ENCODE data around the gene LRRC37A. TPM values are rescaled to one million over a fixed set of nuclear protein-coding genes. Genes with fewer than 3 reads are reported as not detected.
"Not testable (repeated sequence)": the region's sequence is repeated elsewhere in the genome, so short reads cannot be mapped to it uniquely, and the experiment has no call there.

LRRC37A gene
- total RNA-seq, 1 experiment from 2014 or later: 0.34 TPM

GRCh38 chr17:46287587-46287986 lies 7.3 kb upstream of the LRRC37A start:
- DNase-seq (ENCODE audit: low read depth): not testable (repeated sequence)

GRCh38 chr17:46290906-46291546 lies 3.9 kb upstream of the LRRC37A start:
- DNase-seq (ENCODE audit: low read depth): not testable (repeated sequence)

GRCh38 chr17:46291618-46292017 lies 3.3 kb upstream of the LRRC37A start:
- DNase-seq (ENCODE audit: low read depth): not testable (repeated sequence)

GRCh38 chr17:46341220-46341619 lies 46.3 kb downstream of the LRRC37A start:
- DNase-seq (ENCODE audit: low read depth): not testable (repeated sequence)

GRCh38 chr17:46342131-46342530 lies 47.2 kb downstream of the LRRC37A start:
- DNase-seq (ENCODE audit: low read depth): not testable (repeated sequence)

- DNase-seq (ENCODE audit: low read depth): not testable (repeated sequence)
Observed at GRCh38 chr17:46348345-46348744, 53.4 kb downstream of the LRRC37A start.

GRCh38 chr17:46349060-46349459 lies 54.1 kb downstream of the LRRC37A start:
- not testable (repeated sequence) for DNase-seq (ENCODE audit: low read depth)

GRCh38 chr17:46353856-46354255 lies 58.9 kb downstream of the LRRC37A start:
- not testable (repeated sequence) for DNase-seq (ENCODE audit: low read depth)

GRCh38 chr17:46361145-46361735 lies 66.3 kb downstream of the LRRC37A start:
- not testable (repeated sequence) for DNase-seq (ENCODE audit: low read depth)

- DNase-seq (ENCODE audit: low read depth): not testable (repeated sequence)
Observed at GRCh38 chr17:46361755-46362154, 66.8 kb downstream of the LRRC37A start, which contains the start of gene ARL17B. Gene ARL17B, minus strand, starts transcription at chr17:46361766. Its CDS starts 3,369 bp downstream, at chr17:46358397.

GRCh38 chr17:46367520-46367919 lies 72.6 kb downstream of the LRRC37A start:
- DNase-seq (ENCODE audit: low read depth): not testable (repeated sequence)

GRCh38 chr17:46372236-46373229 lies 77.6 kb downstream of the LRRC37A start:
- DNase-seq (ENCODE audit: low read depth): not testable (repeated sequence)

GRCh38 chr17:46373418-46373817 lies 78.5 kb downstream of the LRRC37A start:
- DNase-seq (ENCODE audit: low read depth): not testable (repeated sequence)

- DNase-seq (ENCODE audit: low read depth): not testable (repeated sequence)
Observed at GRCh38 chr17:46383118-46383517, 88.2 kb downstream of the LRRC37A start.

GRCh38 chr17:46385491-46385890 lies 90.6 kb downstream of the LRRC37A start:
- not testable (repeated sequence) for DNase-seq (ENCODE audit: low read depth)

Other genes starting within 250 kb of the LRRC37A start
- 16.5 and 26.3 TPM in 2 replicates for gene KANSL1, start 101.7 kb upstream of the LRRC37A start, total RNA-seq (2014; rRNA removed)
- gene ARL17B, start 66.6 kb downstream of the LRRC37A start, total RNA-seq (2014; rRNA removed): 11.3 and 14.9 TPM in 2 replicates
- gene LRRC37A2, start 217.3 kb downstream of the LRRC37A start, total RNA-seq (2014; rRNA removed): 3.4 and 4.2 TPM in 2 replicates

Measured in LHCN-M2 (cell line).